ENCODE measurements around the gene OSCAR. TPM values are rescaled to one million over a fixed set of nuclear protein-coding genes. Genes with fewer than 3 reads are reported as not detected.
"Not testable (repeated sequence)": the region's sequence is repeated elsewhere in the genome, so short reads cannot be mapped to it uniquely, and the experiment has no call there.

Gene OSCAR
- total and polyA plus RNA-seq, 10 donors: 2.4 to 49.5 (median 17.7) TPM

- Histone ChIP-seq H3K9me3 (no peaks in the 10 kb centered on the region), H3K27me3 (replicated peaks in 1 of 7) (no peaks in the 10 kb centered on the region), H3K27ac (no peak overlapping the region), H3K4me3 (no peak overlapping the region), H3K36me3 (peaks cover 0 to 66% (median 51%) of the 10 kb centered on the region in 6 donors), H3K4me1 (peaks cover 7 to 54% (median 24%) of the 10 kb centered on the region in 6 donors)
- TF ChIP-seq POLR2AphosphoS5 (IDR thresholded peaks at IDR 0.05) (no peak), POLR2A (IDR thresholded peaks at IDR 0.05) (no peak)
- intact Hi-C loops (cut with DNase I; ENCODE audit: low total_unique reads): no loop called here
- 91 to 97% (median 93%) methylated on average over 10 of the region's 10 CpGs for WGBS, 5 donors
- DNase-seq: peak; percentile 63
These were observed 5.2 kb upstream of the OSCAR start for GRCh38 chr19:54105796-54106195.

GRCh38 chr19:54104998-54105715 lies 4.6 kb upstream of the OSCAR start:
- H3K36me3 ChIP-seq: peaks cover 0 to 60% (median 47%) of the 10 kb centered on the region in 6 donors
- TF ChIP-seq POLR2A (IDR thresholded peaks at IDR 0.05) (no peak), CTCF (IDR thresholded peaks at IDR 0.05 in 8 of 11, conservative IDR thresholded peaks at IDR 0.05 in 3 of 11) (no peak), POLR2AphosphoS5 (IDR thresholded peaks at IDR 0.05) (no peak)
- peak; percentile 50 for DNase-seq
- intact Hi-C loops (cut with DNase I; ENCODE audit: low total_unique reads): no loop called here
- 84 to 93% (median 92%) methylated on average over 11 of the region's 11 CpGs for WGBS, 5 donors
- H3K9me3 ChIP-seq: no peaks in the 10 kb centered on the region
- peaks cover 7 to 61% (median 24%) of the 10 kb centered on the region in 6 donors for H3K4me1 ChIP-seq
- H3K27me3 ChIP-seq (replicated peaks in 1 of 7): no peaks in the 10 kb centered on the region
- H3K4me3 ChIP-seq: no peak overlapping the region
- no peak overlapping the region for H3K27ac ChIP-seq

- peak; percentile 99 for DNase-seq
- TF ChIP-seq POLR2AphosphoS5 (IDR thresholded peaks at IDR 0.05) (peak; percentile 96 to 98 (median 97)), POLR2A (IDR thresholded peaks at IDR 0.05) (peak in 2 of 3 donors; percentile 7 to 41), CTCF (IDR thresholded peaks at IDR 0.05 in 8 of 11, conservative IDR thresholded peaks at IDR 0.05 in 3 of 11) (peak in 2 of 11 experiments; percentile 25 to 27)
- WGBS, 5 donors: 3 to 4% (median 3%) methylated on average over 47 to 54 of the region's 54 CpGs
- peaks cover 0 to 34% (median 21%) of the 10 kb centered on the region in 6 donors for H3K36me3 ChIP-seq
- no peaks in the 10 kb centered on the region for H3K27me3 ChIP-seq (replicated peaks in 1 of 7)
- intact Hi-C loops (cut with DNase I; ENCODE audit: low total_unique reads): no loop called here
- no peaks in the 10 kb centered on the region for H3K9me3 ChIP-seq
- peaks cover 7 to 85% (median 27%) of the 10 kb centered on the region in 6 donors for H3K4me1 ChIP-seq
- peak within 1 kb of the TSS; percentile 66 to 89 (median 82) for H3K27ac ChIP-seq
- H3K4me3 ChIP-seq: peak within 1 kb of the TSS; percentile 78 to 99 (median 94)
These were observed 2.0 kb upstream of the OSCAR start, which contains the start of gene NDUFA3 for GRCh38 chr19:54102421-54103169. NDUFA3 (plus strand) TSS chr19:54102855; CDS start chr19:54102879, 24 bp downstream.

- WGBS, 5 donors: 74 to 94% (median 82%) methylated on average over 9 of the region's 9 CpGs
- intact Hi-C loops (cut with DNase I; ENCODE audit: low total_unique reads); H3K9me3 ChIP-seq: not testable (repeated sequence)
- Histone ChIP-seq H3K4me3 (peak overlapping the region in 4 of 8 donors; percentile 4 to 52 (median 26)), H3K27ac (peak overlapping the region in 6 of 8 donors; percentile 70 to 89 (median 80)), H3K4me1 (peaks cover 11 to 94% (median 38%) of the 10 kb centered on the region in 6 donors), H3K36me3 (peaks cover 0 to 14% (median 0%) of the 10 kb centered on the region in 6 donors), H3K27me3 (replicated peaks in 1 of 7) (peaks cover 0 to 16% (median 11%) of the 10 kb centered on the region in 7 donors)
- DNase-seq: peak; percentile 72
These were observed 724 bp downstream of the OSCAR start for GRCh38 chr19:54099903-54100255.
